Measurements from ENCODE around the gene ZCCHC14. TPM values are rescaled to one million over a fixed set of nuclear protein-coding genes. Genes with fewer than 3 reads are reported as not detected.

Gene ZCCHC14
- total RNA-seq, 1 donor from 2014 or later: 44.8 TPM

- no peaks in the 10 kb centered on the region for H3K27me3 Mint-ChIP-seq (ENCODE audit: unreplicated experiment)
- peaks cover 16% of the 10 kb centered on the region for H3K36me3 Mint-ChIP-seq (ENCODE audit: unreplicated experiment)
- H3K4me1 Mint-ChIP-seq (ENCODE audit: unreplicated experiment): peaks cover 37% of the 10 kb centered on the region
- no peaks in the 10 kb centered on the region for H3K9me3 Mint-ChIP-seq (ENCODE audit: unreplicated experiment)
- DNase-seq (ENCODE audit: extremely low spot score, unreplicated experiment): no peak
- no peak for TF ChIP-seq CTCF (IDR thresholded peaks at IDR 0.05)
- H3K4me3 Mint-ChIP-seq (ENCODE audit: unreplicated experiment): no peak overlapping the region
- peak overlapping the region; percentile 76 for H3K27ac Mint-ChIP-seq (ENCODE audit: unreplicated experiment)
Measured at GRCh38 chr16:87431926-87432325, 60.9 kb downstream of the ZCCHC14 start.

DNA sequence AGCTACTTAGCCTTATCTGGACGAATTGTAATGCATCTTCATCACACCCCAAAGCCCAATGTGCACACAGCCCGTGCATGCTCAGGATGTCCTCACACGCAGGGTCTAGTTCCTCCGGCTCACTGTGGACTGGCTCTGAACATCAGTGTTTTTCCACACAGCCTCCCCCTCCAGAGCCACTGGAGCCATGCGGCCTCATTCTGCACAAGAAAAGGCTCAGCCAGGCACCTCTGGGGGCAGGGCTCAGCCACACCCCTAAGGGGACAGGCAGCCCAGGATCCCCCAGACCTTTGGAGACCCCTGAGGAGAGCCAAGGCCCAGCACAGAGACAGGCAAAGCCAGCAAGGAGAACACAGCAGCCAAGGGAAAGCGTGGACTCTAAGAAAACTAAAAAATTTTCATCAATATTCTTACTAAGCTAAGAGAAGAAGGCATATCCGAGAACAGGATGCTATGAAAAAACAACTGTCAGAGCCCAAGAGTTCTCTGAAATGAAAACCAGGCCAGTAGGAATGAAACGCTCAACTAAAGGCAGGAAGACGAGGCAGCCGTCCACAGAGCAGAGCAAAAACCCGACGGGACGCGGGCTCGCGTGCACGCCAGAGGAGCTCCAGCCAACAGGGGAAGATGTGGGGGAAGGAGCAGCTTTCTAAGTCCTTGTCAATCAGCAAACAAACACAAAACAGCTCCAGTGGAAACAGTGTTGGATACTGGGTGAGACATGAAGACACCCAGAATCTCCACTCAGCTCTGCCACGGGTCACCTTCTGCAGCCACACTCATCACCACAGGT, 66.2 kb downstream of the ZCCHC14 start:
- no peak overlapping the region for H3K4me3 Mint-ChIP-seq (ENCODE audit: unreplicated experiment)
- no peaks in the 10 kb centered on the region for H3K9me3 Mint-ChIP-seq (ENCODE audit: unreplicated experiment)
- peaks cover 22% of the 10 kb centered on the region for H3K4me1 Mint-ChIP-seq (ENCODE audit: unreplicated experiment)
- no peak for DNase-seq (ENCODE audit: extremely low spot score, unreplicated experiment)
- TF ChIP-seq CTCF (IDR thresholded peaks at IDR 0.05): no peak
- no peaks in the 10 kb centered on the region for H3K27me3 Mint-ChIP-seq (ENCODE audit: unreplicated experiment)
- H3K27ac Mint-ChIP-seq (ENCODE audit: unreplicated experiment): no peak overlapping the region
- H3K36me3 Mint-ChIP-seq (ENCODE audit: unreplicated experiment): peaks cover 36% of the 10 kb centered on the region

GRCh38 chr16:87425941-87426340, 66.9 kb downstream of the ZCCHC14 start:
- no peak for TF ChIP-seq CTCF (IDR thresholded peaks at IDR 0.05)
- Mint-ChIP-seq H3K36me3 (ENCODE audit: unreplicated experiment) (peaks cover 41% of the 10 kb centered on the region), H3K4me3 (ENCODE audit: unreplicated experiment) (no peak overlapping the region), H3K27me3 (ENCODE audit: unreplicated experiment) (no peaks in the 10 kb centered on the region), H3K27ac (ENCODE audit: unreplicated experiment) (no peak overlapping the region), H3K9me3 (ENCODE audit: unreplicated experiment) (no peaks in the 10 kb centered on the region), H3K4me1 (ENCODE audit: unreplicated experiment) (peaks cover 18% of the 10 kb centered on the region)
- no peak for DNase-seq (ENCODE audit: extremely low spot score, unreplicated experiment)

- Mint-ChIP-seq H3K9me3 (ENCODE audit: unreplicated experiment) (no peaks in the 10 kb centered on the region), H3K27me3 (ENCODE audit: unreplicated experiment) (no peaks in the 10 kb centered on the region), H3K27ac (ENCODE audit: unreplicated experiment) (peak overlapping the region; percentile 68), H3K4me3 (ENCODE audit: unreplicated experiment) (no peak overlapping the region), H3K36me3 (ENCODE audit: unreplicated experiment) (peaks cover 41% of the 10 kb centered on the region), H3K4me1 (ENCODE audit: unreplicated experiment) (peaks cover 16% of the 10 kb centered on the region)
- TF ChIP-seq CTCF (IDR thresholded peaks at IDR 0.05): no peak
- DNase-seq (ENCODE audit: extremely low spot score, unreplicated experiment): no peak
Measured at GRCh38 chr16:87424266-87424665, 68.6 kb downstream of the ZCCHC14 start.

- no peaks in the 10 kb centered on the region for H3K27me3 Mint-ChIP-seq (ENCODE audit: unreplicated experiment)
- H3K4me3 Mint-ChIP-seq (ENCODE audit: unreplicated experiment): no peak overlapping the region
- H3K36me3 Mint-ChIP-seq (ENCODE audit: unreplicated experiment): peaks cover 38% of the 10 kb centered on the region
- peaks cover 15% of the 10 kb centered on the region for H3K4me1 Mint-ChIP-seq (ENCODE audit: unreplicated experiment)
- DNase-seq (ENCODE audit: extremely low spot score, unreplicated experiment): no peak
- H3K27ac Mint-ChIP-seq (ENCODE audit: unreplicated experiment): no peak overlapping the region
- no peaks in the 10 kb centered on the region for H3K9me3 Mint-ChIP-seq (ENCODE audit: unreplicated experiment)
- no peak for TF ChIP-seq CTCF (IDR thresholded peaks at IDR 0.05)
Measured at GRCh38 chr16:87423429-87423828, 69.4 kb downstream of the ZCCHC14 start.

Measured in osteocyte (in vitro differentiated cells).